OCI-LY7 (cell line): ENCODE measurements around the gene MCM10. TPM values are rescaled to one million over a fixed set of nuclear protein-coding genes. Genes with fewer than 3 reads are reported as not detected.

Experiments used
- BruUV-seq: library from RNA; stranded (reverse); fragments of 400-500 nt; replicated peaks from 2 replicates; lab custom pipeline; 2021; lab: Mats Ljungman, UMichigan
- CTCF ChIA-PET: fragments of 300-600 bp; sonication (Branson Sonifier 250); formaldehyde crosslinking; loops from one replicate; lab custom pipeline; 2022; ENCODE audit warnings: antibody characterized with exemption; ENCODE audit not compliant: unreplicated experiment; lab: Charles Lee
- POLR2A ChIA-PET: fragments of 300-600 bp; sonication (Branson Sonifier 250); formaldehyde crosslinking; loops from one replicate; lab custom pipeline; 2022; ENCODE audit warnings: antibody characterized with exemption; lab: Charles Lee
- DNase-seq: peaks from one replicate; pipeline ENCODE4 v3.0.0-alpha.2; 2015; ENCODE audit warnings: low spot score
- H2AFZ ChIP-seq: fragments of 200-600 bp; sonication (generic), shearing (Covaris generic); 2 replicates; pipeline ENCODE4 v1.6.1; 2014; ENCODE audit warnings: mild to moderate bottlenecking, antibody characterized with exemption, low read length, moderate library complexity
- H3K27ac ChIP-seq: fragments of 200-600 bp; sonication (generic); 2 replicates; pipeline ENCODE4 v1.5.1; 2014; ENCODE audit warnings: mixed run types, low read depth, mild to moderate bottlenecking, moderate library complexity, low read length, inconsistent platforms; ENCODE audit not compliant: poor library complexity, severe bottlenecking
- H3K36me3 ChIP-seq: fragments of 200-600 bp; sonication (generic); 2 replicates; pipeline ENCODE4 v1.6.1; 2014; ENCODE audit warnings: mild to moderate bottlenecking, antibody characterized with exemption, low read length, moderate library complexity, mixed read lengths; ENCODE audit not compliant: insufficient read depth
- H3K4me1 ChIP-seq: fragments of 200-600 bp; sonication (generic); 2 replicates; pipeline ENCODE4 v1.5.1; 2014; ENCODE audit warnings: mild to moderate bottlenecking, low read length; ENCODE audit not compliant: insufficient read depth, poor library complexity, severe bottlenecking
- H3K4me2 ChIP-seq: fragments of 200-600 bp; sonication (generic); 2 replicates; pipeline ENCODE4 v1.6.1; 2014; ENCODE audit warnings: mild to moderate bottlenecking, low read length
- H3K4me3 ChIP-seq: fragments of 200-600 bp; sonication (generic); 2 replicates; pipeline ENCODE4 v1.5.1; 2014; ENCODE audit warnings: mild to moderate bottlenecking, low read depth, low read length; ENCODE audit not compliant: poor library complexity, severe bottlenecking
- H3K79me2 ChIP-seq: fragments of 200-600 bp; sonication (generic); 2 replicates; pipeline ENCODE4 v1.6.1; 2016; ENCODE audit warnings: low read depth, mild to moderate bottlenecking, low read length, moderate library complexity, mixed read lengths; ENCODE audit not compliant: insufficient read depth
- H3K9me2 ChIP-seq: fragments of 200-600 bp; sonication (generic); 2 replicates; pipeline ENCODE4 v1.6.1; 2016; ENCODE audit warnings: mild to moderate bottlenecking, low read length, mixed read lengths; ENCODE audit not compliant: insufficient read depth
- H3K9me3 ChIP-seq: fragments of 200-600 bp; sonication (generic); 2 replicates; pipeline ENCODE4 v1.6.1; 2014; ENCODE audit warnings: mild to moderate bottlenecking, mixed run types, low read length, mixed read lengths
- H4K20me1 ChIP-seq: fragments of 200-600 bp; sonication (generic); 2 replicates; pipeline ENCODE4 v1.6.1; 2014; ENCODE audit warnings: mild to moderate bottlenecking, antibody characterized with exemption, low read length, moderate library complexity, mixed read lengths; ENCODE audit not compliant: insufficient read depth
- CTCF ChIP-seq: fragments of 200-600 bp; sonication (generic); conservative IDR thresholded peaks from 2 replicates; pipeline ENCODE4 v1.5.1; 2014; ENCODE audit warnings: mild to moderate bottlenecking, antibody characterized with exemption, low read length, moderate library complexity, mixed read lengths
- EZH2phosphoT487 ChIP-seq: fragments of 200-600 bp; sonication (generic); IDR thresholded peaks from 2 replicates; pipeline ENCODE4 v1.6.1; 2018; ENCODE audit warnings: low read depth, borderline replicate concordance, mild to moderate bottlenecking, mixed run types, antibody characterized with exemption, low read length, moderate library complexity, mixed read lengths
- intact Hi-C: fragments of 100-400 bp; cut with micrococcal nuclease; formaldehyde crosslinking; loops from one replicate; pipeline ENCODE4 v1.10.0; 2022; ENCODE audit not compliant: unreplicated experiment
- total RNA-seq, 2 experiments: library from RNA; depleted of rRNA in 1 of 2; stranded (reverse); fragments of >200 nt in 1 of 2; shearing (Covaris generic) in 1 of 2; gene quantifications; 2 replicates each; pipeline ENCODE4 v1.2.3, GENCODE V29; 2014 to 2022

The MCM10 gene
- total RNA-seq, 2 experiments from 2014 or later: 56.9 to 96.4 TPM

DNA sequence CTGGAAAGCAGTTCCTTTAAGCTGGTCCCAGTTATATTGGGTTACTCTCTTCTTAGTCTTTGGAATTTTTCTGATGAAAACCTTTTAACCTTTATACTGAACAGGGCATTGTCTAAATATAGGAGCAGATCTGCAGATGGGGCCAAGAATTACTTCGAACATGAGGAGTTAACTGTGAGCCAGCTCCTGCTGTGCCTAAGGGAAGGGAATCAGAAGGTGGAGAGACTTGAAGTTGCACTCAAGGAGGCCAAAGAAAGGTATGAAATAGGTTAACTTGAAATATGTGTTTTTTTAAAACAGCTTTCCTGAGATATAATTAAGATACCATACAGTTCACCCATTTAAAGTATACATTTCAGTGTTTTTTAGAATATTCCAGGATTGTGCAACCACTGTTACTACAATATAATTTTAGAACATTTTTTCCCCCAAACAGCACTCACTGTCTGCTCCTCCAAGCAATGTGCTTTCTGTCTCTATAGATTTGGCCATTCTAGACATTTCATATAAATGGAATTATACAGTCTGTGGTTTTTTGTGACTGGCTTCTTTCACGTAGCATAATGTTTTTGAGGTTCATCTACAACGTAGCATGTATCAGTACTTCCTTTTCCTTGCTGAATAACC is 42.5 kb upstream of the MCM10 start:
- Histone ChIP-seq H3K27ac (no peak overlapping the region), H3K79me2 (no peaks in the 10 kb centered on the region), H2AFZ (no peak overlapping the region), H3K9me2 (no peaks in the 10 kb centered on the region), H3K9me3 (no peaks in the 10 kb centered on the region), H4K20me1 (no peaks in the 10 kb centered on the region), H3K4me3 (no peak overlapping the region), H3K36me3 (no peaks in the 10 kb centered on the region), H3K4me1 (peaks cover 10% of the 10 kb centered on the region), H3K4me2 (no peak overlapping the region)
- TF ChIP-seq CTCF (no peak), EZH2phosphoT487 (no peak)
- BruUV-seq: no TSS peak
- intact Hi-C loops: no loop called here
- no peak for DNase-seq
- POLR2A ChIA-PET: no interaction called here
- CTCF ChIA-PET: no interaction called here

DNA sequence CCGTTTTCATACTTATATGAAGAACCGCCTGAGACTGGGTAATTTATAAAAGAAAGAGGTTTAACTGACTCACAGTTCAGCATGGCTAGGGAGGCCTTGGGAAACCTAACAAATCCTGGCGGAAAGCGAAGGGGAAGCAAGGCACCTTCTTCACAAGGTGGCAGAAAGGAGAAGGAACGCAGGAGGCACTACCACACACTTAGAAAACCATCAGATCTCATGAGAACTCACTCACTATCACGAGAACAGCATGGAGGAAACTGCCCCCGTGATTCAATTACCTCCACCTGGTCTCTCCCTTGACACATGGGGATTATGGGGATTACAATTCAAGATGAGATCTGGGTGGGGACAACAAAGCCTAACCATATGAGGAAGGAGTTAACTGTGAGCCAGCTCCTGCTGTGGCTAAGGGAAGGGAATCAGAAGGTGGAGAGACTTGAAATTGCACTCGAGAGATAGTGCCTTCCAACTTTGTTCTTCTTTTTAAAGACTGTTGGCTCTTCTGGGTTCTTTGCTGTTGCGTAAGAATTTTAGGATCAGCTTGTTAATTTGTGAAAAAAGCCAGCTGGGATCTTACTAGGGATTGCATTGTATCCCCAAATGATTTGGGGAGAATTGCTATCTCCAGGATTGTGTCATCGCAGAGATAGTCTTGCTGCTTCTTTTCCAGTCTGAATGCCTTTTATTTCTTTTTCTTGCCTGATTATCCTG is 40.4 kb upstream of the MCM10 start:
- Histone ChIP-seq H3K79me2 (no peaks in the 10 kb centered on the region), H3K4me3 (no peak overlapping the region), H3K27ac (no peak overlapping the region), H3K4me1 (peaks cover 10% of the 10 kb centered on the region), H3K9me3 (no peaks in the 10 kb centered on the region), H3K9me2 (no peaks in the 10 kb centered on the region), H3K4me2 (no peak overlapping the region), H4K20me1 (no peaks in the 10 kb centered on the region), H3K36me3 (no peaks in the 10 kb centered on the region), H2AFZ (no peak overlapping the region)
- intact Hi-C loops: no loop called here
- POLR2A ChIA-PET: interaction anchor here (0.6 to 0.7 kb wide), 2 partner anchors 9 to 1170 kb away, joined by 3 to 12 read pairs; no protein-coding TSS in a partner anchor
- TF ChIP-seq EZH2phosphoT487 (no peak), CTCF (no peak)
- BruUV-seq: no TSS peak
- CTCF ChIA-PET: no interaction called here
- DNase-seq: no peak

- H3K36me3 ChIP-seq: no peaks in the 10 kb centered on the region
These were observed 39.9 kb upstream of the MCM10 start for GRCh38 chr10:13121500-13121854.

More at GRCh38 chr10:13121500-13121854, 39.9 kb upstream of the MCM10 start:
- BruUV-seq: no TSS peak
- no peaks in the 10 kb centered on the region for H3K79me2 ChIP-seq
- TF ChIP-seq CTCF (no peak), EZH2phosphoT487 (no peak)
- no peaks in the 10 kb centered on the region for H4K20me1 ChIP-seq
- H3K9me3 ChIP-seq: no peaks in the 10 kb centered on the region
- no peaks in the 10 kb centered on the region for H3K9me2 ChIP-seq
- no peak overlapping the region for H2AFZ ChIP-seq
- no peak overlapping the region for H3K4me3 ChIP-seq
- intact Hi-C loops: no loop called here
- DNase-seq: no peak
- POLR2A ChIA-PET: interaction anchor here (0.6 to 0.7 kb wide), 2 partner anchors 8 to 1170 kb away, joined by 3 to 12 read pairs; no protein-coding TSS in a partner anchor
- H3K4me2 ChIP-seq: no peak overlapping the region
- CTCF ChIA-PET: no interaction called here
- no peak overlapping the region for H3K27ac ChIP-seq
- H3K4me1 ChIP-seq: peaks cover 10% of the 10 kb centered on the region
